IMR-90 (cell line): ENCODE results near the gene ABCF3. TPM values are rescaled to one million over a fixed set of nuclear protein-coding genes. Genes with fewer than 3 reads are reported as not detected.
A peak's percentile ranks its signal among the peaks of the same experiment; 100 is the strongest.

Experiments
- ATAC-seq: fragments of 200-7000 bp; cut with Tn5 transposase; 2 replicates; pipeline ENCODE4 v1.9.1; 2020; ENCODE audit warnings: low read depth, mild to moderate bottlenecking, moderate library complexity
- BruUV-seq: library from RNA; stranded (reverse); fragments of 400-500 nt; replicated peaks from 2 replicates; lab custom pipeline; 2021; lab: Mats Ljungman, UMichigan
- CTCF ChIA-PET: fragments of 300-600 bp; formaldehyde crosslinking; extraction: SDS; loops from one replicate; lab custom pipeline; 2021; ENCODE audit warnings: antibody characterized with exemption; lab: Yijun Ruan, JAX
- POLR2A ChIA-PET: fragments of 300-600 bp; sonication (Branson Sonifier 250); formaldehyde crosslinking; loops from one replicate; lab custom pipeline; 2022; ENCODE audit warnings: antibody characterized with exemption; ENCODE audit not compliant: unreplicated experiment; lab: Charles Lee
- DNase-seq: peaks from one replicate; pipeline ENCODE4 v3.0.0; 2013
- H2AFZ ChIP-seq: replicated peaks from 2 replicates; pipeline ENCODE3; 2013; ENCODE audit warnings: low read length, mild to moderate bottlenecking; ENCODE audit not compliant: poor library complexity
- H2AK5ac ChIP-seq: 2 replicates; pipeline ENCODE4 v1.6.1; 2013; ENCODE audit warnings: low read depth, low read length, inconsistent platforms
- H2AK9ac ChIP-seq: replicated peaks from 2 replicates; pipeline ENCODE3; 2013; ENCODE audit warnings: mild to moderate bottlenecking, low read depth, low read length, moderate library complexity; ENCODE audit not compliant: poor library complexity
- H2BK120ac ChIP-seq: 2 replicates; pipeline ENCODE4 v1.6.1; 2013; ENCODE audit warnings: low read depth, low read length, inconsistent platforms
- H2BK15ac ChIP-seq: 3 replicates; pipeline ENCODE4 v1.6.1; 2013; ENCODE audit warnings: low read depth, low read length, inconsistent platforms
- H2BK20ac ChIP-seq: 2 replicates; pipeline ENCODE4 v1.6.1; 2013; ENCODE audit warnings: low read depth, mild to moderate bottlenecking, inconsistent platforms, low read length, moderate library complexity
- H2BK5ac ChIP-seq: 2 replicates; pipeline ENCODE4 v1.6.1; 2013; ENCODE audit warnings: mild to moderate bottlenecking, low read depth, low read length, inconsistent platforms; ENCODE audit not compliant: poor library complexity, severe bottlenecking
- H3K14ac ChIP-seq: replicated peaks from 2 replicates; pipeline ENCODE4 v1.6.1; 2013; ENCODE audit warnings: low read depth, low read length, inconsistent platforms
- H3K18ac ChIP-seq: 2 replicates; pipeline ENCODE4 v1.6.1; 2013; ENCODE audit warnings: low read depth, low read length, control low read depth
- H3K23ac ChIP-seq: 2 replicates; pipeline ENCODE4 v1.6.1; 2013; ENCODE audit warnings: low read depth, low read length, inconsistent platforms
- H3K27ac ChIP-seq: 2 replicates; pipeline ENCODE4 v1.5.1; 2013; ENCODE audit warnings: mild to moderate bottlenecking, control low read depth, low read length; ENCODE audit not compliant: insufficient read depth
- H3K27me3 ChIP-seq: 2 replicates; pipeline ENCODE4 v1.6.1; 2013; ENCODE audit warnings: low read length; ENCODE audit not compliant: control insufficient read depth, insufficient read depth
- H3K36me3 ChIP-seq: 2 replicates; pipeline ENCODE4 v1.6.1; 2013; ENCODE audit warnings: low read length, mixed read lengths; ENCODE audit not compliant: control insufficient read depth, insufficient read depth
- H3K4ac ChIP-seq: 2 replicates; pipeline ENCODE4 v1.6.1; 2013; ENCODE audit warnings: low read depth, low read length, inconsistent platforms
- H3K4me1 ChIP-seq: 2 replicates; pipeline ENCODE4 v1.6.1; 2013; ENCODE audit warnings: low read length, mixed read lengths; ENCODE audit not compliant: control insufficient read depth, insufficient read depth
- H3K4me2 ChIP-seq: 2 replicates; pipeline ENCODE4 v1.6.1; 2013; ENCODE audit warnings: low read depth, mild to moderate bottlenecking, control low read depth, low read length, moderate library complexity
- H3K4me3 ChIP-seq: 2 replicates; pipeline ENCODE4 v1.5.1; 2013; ENCODE audit warnings: low read depth, mild to moderate bottlenecking, control low read depth, low read length, moderate library complexity; ENCODE audit not compliant: insufficient read depth
- H3K56ac ChIP-seq: 2 replicates; pipeline ENCODE4 v1.6.1; 2013; ENCODE audit warnings: low read length, inconsistent platforms; ENCODE audit not compliant: insufficient read depth; ENCODE audit errors: extremely low read depth
- H3K79me1 ChIP-seq, 2 experiments: 2 replicates each; pipeline ENCODE4 v1.6.1; 2013; ENCODE audit warnings: low read length in 2 of 2, inconsistent platforms in 1 of 2, low read depth in 1 of 2
- H3K9ac ChIP-seq: 2 replicates; pipeline ENCODE4 v1.6.1; 2013; ENCODE audit warnings: low read depth, low read length, control low read depth
- H3K9me1 ChIP-seq: 2 replicates; pipeline ENCODE4 v1.6.1; 2013; ENCODE audit warnings: low read length, inconsistent platforms; ENCODE audit not compliant: insufficient read depth
- H3K9me3 ChIP-seq: 2 replicates; pipeline ENCODE4 v1.6.1; 2013; ENCODE audit warnings: low read length; ENCODE audit not compliant: control insufficient read depth, insufficient read depth
- H4K20me1 ChIP-seq: 2 replicates; pipeline ENCODE4 v1.6.1; 2013; ENCODE audit warnings: low read length, inconsistent platforms; ENCODE audit not compliant: insufficient read depth
- H4K5ac ChIP-seq: 2 replicates; pipeline ENCODE4 v1.6.1; 2013; ENCODE audit warnings: mild to moderate bottlenecking, low read depth, low read length, control low read depth
- H4K8ac ChIP-seq, 2 experiments: 2 replicates each; pipeline ENCODE4 v1.6.1; 2013; ENCODE audit warnings: low read depth in 2 of 2, low read length in 2 of 2, control low read depth in 1 of 2, inconsistent platforms in 1 of 2
- H4K91ac ChIP-seq: 2 replicates; pipeline ENCODE4 v1.6.1; 2013; ENCODE audit warnings: low read depth, low read length, inconsistent platforms; ENCODE audit not compliant: insufficient read depth
- BHLHE40 ChIP-seq: fragments of 150-350 bp; IDR thresholded peaks from 2 replicates; pipeline ENCODE4 v1.6.1; 2016; ENCODE audit warnings: mild to moderate bottlenecking, low read depth, low read length
- CEBPB ChIP-seq: IDR thresholded peaks from 2 replicates; pipeline ENCODE4 v1.6.1; 2012; ENCODE audit warnings: low read depth, low read length, improper control_type of control experiment
- FOS ChIP-seq: fragments of 150-350 bp; IDR thresholded peaks from 2 replicates; pipeline ENCODE4 v1.6.1; 2016; ENCODE audit warnings: low read depth, low read length
- MAFK ChIP-seq: IDR thresholded peaks from 2 replicates; pipeline ENCODE4 v1.6.1; 2012; ENCODE audit warnings: low read depth, low read length, improper control_type of control experiment
- MAZ ChIP-seq: IDR thresholded peaks from 2 replicates; pipeline ENCODE4 v1.6.1; 2012; ENCODE audit warnings: low read depth, mild to moderate bottlenecking, low read length, improper control_type of control experiment, moderate library complexity, borderline replicate concordance
- RCOR1 ChIP-seq: IDR thresholded peaks from 2 replicates; pipeline ENCODE4 v1.6.1; 2012; ENCODE audit warnings: mild to moderate bottlenecking, low read length, improper control_type of control experiment; ENCODE audit not compliant: insufficient replicate concordance
- SMC3 ChIP-seq: fragments of 150-350 bp; IDR thresholded peaks from 2 replicates; pipeline ENCODE4 v1.6.1; 2016; ENCODE audit warnings: low read depth, mild to moderate bottlenecking, antibody characterized with exemption, low read length, moderate library complexity
- WGBS, 2 experiments: methylation state at CpG; one replicate each; pipeline versions ENCODE4 v1.1.5 to v1.1.7; 2013; ENCODE audit warnings: missing lambda C conversion rate in 2 of 2; ENCODE audit not compliant: insufficient read length in 1 of 2; ENCODE audit errors: extremely low coverage in 2 of 2; 5-methylcytosine and 5-hydroxymethylcytosine counted together
- dilution Hi-C: fragments of 300-500 bp; cut with HindIII; formaldehyde crosslinking; loops from one replicate; pipeline ENCODE4 v1.14.3; 2018; ENCODE audit warnings: low sequenced_read_pairs; ENCODE audit not compliant: unreplicated experiment
- in situ Hi-C: fragments of 300-500 bp; cut with MboI; formaldehyde crosslinking; loops from 3 replicates; pipeline ENCODE4 v1.14.3; 2019; ENCODE audit warnings: low sequenced_read_pairs, inconsistent platforms, mixed read lengths
- intact Hi-C: fragments of 100-400 bp; cut with micrococcal nuclease; formaldehyde crosslinking; loops from 2 replicates; pipeline ENCODE4 v1.10.0; 2022
- polyA plus RNA-seq, 3 experiments: library from polyadenylated mRNA; depleted of rRNA; stranded (reverse); fragments of >200 nt; gene quantifications; 2 replicates each; pipeline ENCODE4 v1.2.3, GENCODE V29; 2012; ENCODE audit warnings: low replicate concordance in 1 of 3
- total RNA-seq: library from RNA; depleted of rRNA; stranded (reverse); fragments of >200 nt; gene quantifications from 2 replicates; pipeline ENCODE4 v1.2.3, GENCODE V29; 2012
- TF ChIP-seq, protein P1 (sequence below): fragments of 150-350 bp; IDR thresholded peaks from 2 replicates; pipeline ENCODE4 v1.6.1; 2016; ENCODE audit warnings: low read depth, mild to moderate bottlenecking, low read length, moderate library complexity, borderline replicate concordance

Gene ABCF3
- total and polyA plus RNA-seq, 2 of the 4 experiments (the other 2 are of a cell fraction): 36.9 to 59.2 TPM

DNA sequence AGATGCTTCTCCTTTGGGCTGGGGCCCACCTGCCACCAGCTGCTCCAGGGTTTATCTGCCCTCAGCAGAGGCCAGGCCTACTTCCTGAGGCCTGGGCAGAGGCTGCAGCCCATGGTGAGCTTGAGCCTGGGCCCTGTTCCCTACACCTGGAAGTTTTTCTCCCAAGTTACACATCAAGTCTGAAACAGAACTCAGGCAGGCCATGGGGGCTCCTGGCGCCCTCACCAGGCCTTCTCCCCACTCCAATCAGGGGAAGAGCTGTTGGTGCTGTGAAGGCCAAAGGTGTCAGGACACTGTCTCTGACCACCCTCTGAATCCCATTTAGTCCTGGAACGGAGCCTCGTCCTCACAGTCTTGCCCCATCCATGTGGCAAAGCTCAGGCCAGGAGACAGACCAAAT, 50.6 kb downstream of the ABCF3 start:
- no peak overlapping the region for H2BK5ac ChIP-seq
- no peak overlapping the region for H3K23ac ChIP-seq
- CTCF ChIA-PET: no interaction called here
- 0 out of 2 replicates have a peak, but pooled peaks cover 3% of the 10 kb centered on the region for H3K9me1 ChIP-seq
- TF ChIP-seq RCOR1 (no peak), CEBPB (no peak), MAFK (no peak), BHLHE40 (no peak), FOS (no peak), SMC3 (no peak), MAZ (no peak)
- TF ChIP-seq, protein P1, sequence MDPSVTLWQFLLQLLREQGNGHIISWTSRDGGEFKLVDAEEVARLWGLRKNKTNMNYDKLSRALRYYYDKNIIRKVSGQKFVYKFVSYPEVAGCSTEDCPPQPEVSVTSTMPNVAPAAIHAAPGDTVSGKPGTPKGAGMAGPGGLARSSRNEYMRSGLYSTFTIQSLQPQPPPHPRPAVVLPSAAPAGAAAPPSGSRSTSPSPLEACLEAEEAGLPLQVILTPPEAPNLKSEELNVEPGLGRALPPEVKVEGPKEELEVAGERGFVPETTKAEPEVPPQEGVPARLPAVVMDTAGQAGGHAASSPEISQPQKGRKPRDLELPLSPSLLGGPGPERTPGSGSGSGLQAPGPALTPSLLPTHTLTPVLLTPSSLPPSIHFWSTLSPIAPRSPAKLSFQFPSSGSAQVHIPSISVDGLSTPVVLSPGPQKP: no peak
- no peak overlapping the region for H2AK5ac ChIP-seq
- DNase-seq: no peak
- peaks cover 30% of the 10 kb centered on the region for H3K27me3 ChIP-seq
- peak overlapping the region; percentile 9 for H2AFZ ChIP-seq
- no peak overlapping the region for H3K9ac ChIP-seq
- in situ Hi-C loops (no loop called here), intact Hi-C loops (no loop called here), dilution Hi-C loops (no loop called here)
- H3K79me1 ChIP-seq: no peaks in the 10 kb centered on the region
- no peak overlapping the region for H3K18ac ChIP-seq
- no peak overlapping the region for H2AK9ac ChIP-seq
- POLR2A ChIA-PET: no interaction called here
- H3K14ac ChIP-seq: no peak overlapping the region
- BruUV-seq: no TSS peak
- no peak overlapping the region for H4K91ac ChIP-seq
- no CpG with 5 or more reads among the region's 3 CpGs for WGBS, 2 experiments
- no peak overlapping the region for H3K4me3 ChIP-seq
- H4K5ac ChIP-seq: no peak overlapping the region
- no peak overlapping the region for H3K27ac ChIP-seq
- no peaks in the 10 kb centered on the region for H3K36me3 ChIP-seq
- H3K56ac ChIP-seq: no peak overlapping the region
- no peak overlapping the region for H2BK20ac ChIP-seq
- H4K20me1 ChIP-seq: peaks cover 6% of the 10 kb centered on the region
- no peaks in the 10 kb centered on the region for H3K9me3 ChIP-seq
- ATAC-seq: no peak
- no peak overlapping the region for H3K4ac ChIP-seq
- no peak overlapping the region for H4K8ac ChIP-seq
- H3K4me2 ChIP-seq: no peak overlapping the region
- no peak overlapping the region for H2BK15ac ChIP-seq
- no peaks in the 10 kb centered on the region for H3K4me1 ChIP-seq
- no peak overlapping the region for H2BK120ac ChIP-seq
